Activated CD4-positive, alpha-beta T cell treated with anti-CD3 and anti-CD28 coated beads, Interleukin-2, Interleukin-6, amounts not matched to agents 100 ng/mL and 50 ng/mL, durations not matched to agents 16 hours and 8 hours (primary cell): Measurements from ENCODE around the gene KRT80.

ENCODE experiments used
- DNase-seq: peaks from one replicate; pipeline ENCODE4 v3.0.0-alpha.2; 2020

Gene KRT80

DNA sequence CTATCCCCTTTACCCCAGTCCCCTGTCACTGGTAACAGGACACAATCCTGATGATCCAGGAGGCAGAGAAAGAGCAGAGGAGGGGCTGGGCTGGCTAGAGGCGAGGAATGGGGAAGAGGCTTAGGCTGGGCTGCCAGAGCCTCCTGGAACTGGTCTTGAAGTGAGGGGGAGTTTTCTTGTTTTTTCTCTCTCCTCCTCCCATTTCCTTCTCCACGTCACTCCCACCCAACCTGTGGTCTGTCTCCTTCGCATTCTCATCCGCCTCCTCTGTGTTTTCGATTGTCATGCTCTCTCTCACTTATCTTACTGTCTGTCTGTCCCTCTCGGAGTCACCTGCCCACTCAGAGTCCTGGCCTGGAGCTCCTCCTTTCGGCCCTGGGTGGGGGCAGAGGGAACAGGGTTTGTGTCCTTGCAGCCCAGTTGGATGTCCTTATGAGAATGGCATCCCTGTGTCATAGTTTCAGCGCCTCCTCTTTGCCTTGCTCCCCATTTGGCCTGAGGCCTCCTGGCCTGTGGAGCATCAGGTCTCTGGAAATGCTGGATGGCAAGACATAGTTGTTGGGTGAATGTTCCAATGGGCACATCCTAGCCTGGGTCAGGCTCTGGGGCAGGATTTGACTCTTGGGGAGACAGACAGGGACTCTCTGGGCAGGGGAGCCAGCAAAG lies 3.4 kb upstream of the KRT80 start:
- DNase-seq = no peak

- no peak for DNase-seq
These were observed 2.2 kb upstream of the KRT80 start for GRCh38 chr12:52193991-52194390.

- DNase-seq = no peak
These were observed 1.7 kb upstream of the KRT80 start for GRCh38 chr12:52193532-52193931.

DNA sequence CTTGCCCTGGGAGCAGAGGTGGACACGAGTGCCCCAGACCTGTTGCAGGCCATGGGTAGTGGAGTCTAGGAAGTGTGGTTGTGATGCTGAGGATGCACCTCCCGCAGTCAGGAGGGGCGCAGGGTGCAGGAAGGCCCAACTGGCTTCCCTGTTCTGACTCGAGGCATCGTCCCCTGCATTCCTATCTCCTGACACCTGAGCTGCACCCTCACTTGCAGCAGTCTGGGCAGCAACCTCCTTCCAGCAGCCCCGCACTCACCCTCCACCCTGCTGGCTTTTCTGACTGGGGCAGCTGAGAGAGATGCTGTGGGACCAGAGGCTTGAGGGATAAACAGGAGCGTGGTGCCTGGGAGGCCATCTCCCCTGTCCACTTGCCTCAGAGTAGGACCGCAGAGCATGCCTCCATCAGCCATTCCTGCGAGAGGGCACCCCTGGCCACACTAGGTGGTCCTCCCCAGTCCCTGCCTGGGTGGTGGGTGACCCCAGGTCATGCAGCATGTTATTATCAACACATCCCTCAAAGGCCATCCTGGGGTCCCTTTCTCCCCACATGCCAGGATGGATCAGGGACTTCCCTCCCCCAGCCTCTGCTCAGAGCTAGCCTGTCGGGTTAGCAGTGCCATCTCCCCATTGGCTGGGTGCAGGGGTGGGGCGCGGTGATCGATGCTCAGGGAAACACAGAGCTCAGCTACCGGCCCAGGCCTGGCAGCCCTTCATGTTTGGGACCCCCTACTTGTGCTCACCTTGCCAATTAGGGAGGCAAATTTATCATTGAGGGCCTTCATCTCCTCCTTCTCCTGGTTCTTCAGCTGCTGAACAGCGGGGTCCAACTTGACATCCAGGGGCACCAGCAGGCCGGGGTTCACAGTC lies 719 bp downstream of the KRT80 start:
- DNase-seq = no peak

DNA sequence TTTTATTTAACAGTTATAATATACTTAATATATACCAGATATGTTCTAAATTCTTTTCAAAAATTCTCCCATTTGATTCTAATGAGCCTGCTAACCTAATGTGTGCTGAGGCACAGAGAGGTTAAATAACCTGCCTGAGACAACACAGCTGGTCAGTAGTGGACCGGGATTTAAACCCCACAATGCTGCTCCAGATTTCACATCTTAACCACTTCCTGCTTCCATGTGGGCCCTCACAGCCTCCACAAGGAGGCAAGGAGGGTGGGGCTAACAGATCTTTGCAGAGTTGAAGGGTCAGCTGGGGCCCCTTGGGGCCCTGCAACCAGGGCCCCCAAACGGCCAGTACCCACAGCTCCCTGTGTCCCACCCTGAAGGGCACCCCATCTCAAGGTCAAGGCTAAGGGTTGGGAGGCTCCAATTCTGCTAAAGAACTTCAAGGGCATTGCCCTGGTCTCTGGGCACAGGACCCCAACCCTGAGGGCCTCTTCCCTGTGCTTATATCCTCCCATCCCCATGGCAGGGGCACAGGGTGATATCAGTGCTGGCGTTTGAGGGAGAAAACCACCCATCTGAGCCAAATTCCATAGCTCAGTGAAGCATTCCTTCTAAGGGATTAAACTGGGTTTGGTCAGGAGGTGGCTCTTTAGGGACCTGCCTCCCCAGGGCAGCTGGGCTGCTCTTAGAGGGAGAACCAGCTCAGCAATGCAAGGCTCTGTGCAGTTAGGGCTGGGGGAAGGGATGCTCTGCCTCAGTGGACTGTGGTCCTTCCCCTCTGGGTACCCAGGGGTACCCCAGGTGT lies 2.2 kb downstream of the KRT80 start:
- DNase-seq = no peak

DNA sequence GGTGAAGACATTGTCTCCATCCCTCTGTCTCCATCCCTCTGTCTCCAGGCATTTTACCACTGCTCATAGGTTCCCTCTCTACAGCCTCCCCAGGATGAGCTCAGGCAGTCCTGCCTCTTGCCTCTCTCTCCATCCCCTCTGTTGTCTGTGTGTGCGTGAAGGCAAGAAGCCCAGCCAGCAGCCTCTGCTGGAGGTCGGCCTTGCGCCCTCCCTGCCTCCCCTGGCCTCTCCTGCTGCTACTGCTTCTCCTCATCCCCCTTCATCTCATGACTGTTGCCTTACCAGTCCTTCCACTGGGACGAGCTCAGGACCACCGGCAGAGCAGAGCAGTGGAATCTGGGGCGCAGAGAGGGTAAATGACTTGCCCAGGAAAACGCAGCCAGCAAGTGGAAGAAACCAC lies 3.2 kb downstream of the KRT80 start:
- DNase-seq = no peak

GRCh38 chr12:52187640-52188039 lies 4.2 kb downstream of the KRT80 start:
- DNase-seq = no peak

DNA sequence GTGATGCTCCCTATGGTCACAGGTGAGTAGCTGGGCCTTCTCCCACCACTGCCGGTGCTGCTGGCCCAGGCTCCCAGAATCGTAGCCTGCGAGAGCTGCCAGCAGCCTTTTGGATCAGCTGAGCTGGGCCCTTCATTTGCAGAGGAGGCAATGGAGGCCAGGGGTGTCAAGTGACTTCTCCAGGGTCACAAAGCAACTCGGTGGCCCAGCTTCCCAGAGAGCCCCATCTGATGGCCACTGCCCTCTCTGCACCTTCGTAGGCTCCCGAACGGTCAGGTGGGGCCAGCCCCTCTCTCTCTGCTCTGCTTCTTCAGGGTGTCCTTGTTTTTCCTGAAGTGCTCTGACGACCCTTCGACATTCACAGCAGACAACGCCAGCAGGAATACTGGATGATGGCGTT lies 4.6 kb downstream of the KRT80 start:
- DNase-seq = no peak

- DNase-seq = no peak
These were observed 5.5 kb downstream of the KRT80 start for GRCh38 chr12:52186118-52186840.

DNA sequence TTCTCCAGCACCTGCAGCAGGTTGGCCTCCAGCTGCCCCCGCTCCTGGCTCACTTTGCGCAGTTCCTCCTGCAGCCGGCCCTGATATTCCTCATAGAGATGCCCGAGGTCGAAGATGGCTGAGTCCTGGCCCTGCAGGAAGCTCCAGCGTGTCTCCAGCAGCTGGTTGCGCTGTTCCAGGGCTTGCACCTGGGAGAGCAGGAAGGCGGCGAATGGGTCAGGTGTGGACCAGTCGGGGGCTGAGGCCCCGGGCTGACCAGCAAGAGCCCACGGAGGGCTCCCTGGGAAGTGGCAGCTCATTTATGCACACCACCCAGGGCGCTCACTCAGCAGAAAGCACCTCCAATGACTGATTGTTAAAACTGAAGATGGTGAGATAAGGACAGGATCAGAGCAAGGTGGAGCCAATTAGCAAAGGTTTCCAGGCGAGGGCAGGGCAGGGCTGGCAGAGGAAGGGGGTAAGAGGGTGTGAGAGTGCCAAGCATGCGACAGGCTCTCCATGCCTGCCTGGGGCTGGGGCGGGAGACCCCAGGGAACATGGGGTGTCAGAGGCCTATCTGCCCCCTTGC lies 6.3 kb downstream of the KRT80 start:
- no peak for DNase-seq

- DNase-seq = no peak
These were observed 7.0 kb downstream of the KRT80 start for GRCh38 chr12:52184813-52185212.

GRCh38 chr12:52183971-52184370 lies 7.8 kb downstream of the KRT80 start:
- no peak for DNase-seq

- DNase-seq = no peak
These were observed 8.3 kb downstream of the KRT80 start for GRCh38 chr12:52183544-52183910.

DNA sequence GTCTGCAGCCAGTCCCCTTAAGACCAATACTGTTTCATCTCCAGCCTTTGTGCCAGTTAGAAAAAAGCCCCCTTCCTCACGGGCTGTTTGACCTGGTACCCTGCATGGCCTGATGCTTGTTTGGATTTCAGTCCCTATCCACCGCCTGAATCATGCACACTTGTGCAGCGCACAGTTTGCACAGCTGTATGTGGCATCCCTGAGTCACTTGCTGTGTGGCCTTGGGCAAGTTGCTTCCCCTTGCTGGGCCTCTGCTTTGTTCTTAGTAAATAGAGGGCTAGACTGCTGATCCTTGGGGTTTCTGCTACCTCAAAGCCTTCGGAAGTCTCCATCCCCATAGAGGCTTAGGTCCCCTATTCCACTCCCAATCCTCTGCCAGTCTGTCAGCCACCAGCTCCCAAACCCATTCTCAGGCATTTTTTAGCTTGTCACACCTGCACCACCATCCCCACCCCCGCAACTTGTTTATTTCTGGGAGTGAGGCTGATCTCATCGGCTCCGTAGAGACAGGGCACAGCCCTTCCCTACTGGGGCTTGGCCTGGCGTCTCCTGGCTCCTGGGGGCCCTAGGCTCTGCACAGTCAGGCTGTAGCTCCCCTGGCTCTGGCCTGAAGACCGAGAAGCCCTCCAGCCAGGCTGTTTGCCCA lies 8.8 kb downstream of the KRT80 start:
- DNase-seq = no peak

- DNase-seq = no peak
These were observed 9.4 kb downstream of the KRT80 start for GRCh38 chr12:52182384-52182783.

- no peak for DNase-seq
These were observed 10.1 kb downstream of the KRT80 start for GRCh38 chr12:52181746-52182145.

- no peak for DNase-seq
These were observed 10.7 kb downstream of the KRT80 start for GRCh38 chr12:52180971-52181628.

DNA sequence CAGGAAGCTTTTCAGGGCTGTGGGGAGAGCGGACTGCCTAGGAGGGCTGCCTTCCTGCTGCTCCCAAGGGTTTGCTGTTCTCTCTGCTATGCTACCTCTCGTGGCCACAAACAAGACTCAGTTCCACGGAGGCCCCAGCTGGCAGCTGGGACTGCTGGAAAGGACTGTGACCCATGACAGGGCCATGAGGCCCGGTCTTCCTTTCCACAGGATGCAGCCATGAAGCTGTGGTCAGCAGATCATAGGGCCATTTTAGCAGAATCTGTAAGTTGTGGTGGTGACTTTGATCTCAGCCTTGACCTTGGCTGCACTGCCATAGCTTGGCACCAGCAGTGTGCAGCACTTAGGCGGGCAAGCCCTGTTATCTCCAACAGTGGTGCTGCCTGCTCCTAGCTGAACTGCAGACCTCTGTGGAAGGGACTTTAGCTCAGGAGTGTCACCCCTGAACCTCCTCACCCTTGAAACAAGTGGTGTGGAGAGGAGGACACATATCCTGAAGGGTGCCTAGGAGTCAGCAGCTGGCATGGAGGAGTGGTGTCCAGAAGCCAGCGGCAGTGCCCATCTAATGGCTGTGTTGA lies 12.3 kb downstream of the KRT80 start:
- DNase-seq = no peak

DNA sequence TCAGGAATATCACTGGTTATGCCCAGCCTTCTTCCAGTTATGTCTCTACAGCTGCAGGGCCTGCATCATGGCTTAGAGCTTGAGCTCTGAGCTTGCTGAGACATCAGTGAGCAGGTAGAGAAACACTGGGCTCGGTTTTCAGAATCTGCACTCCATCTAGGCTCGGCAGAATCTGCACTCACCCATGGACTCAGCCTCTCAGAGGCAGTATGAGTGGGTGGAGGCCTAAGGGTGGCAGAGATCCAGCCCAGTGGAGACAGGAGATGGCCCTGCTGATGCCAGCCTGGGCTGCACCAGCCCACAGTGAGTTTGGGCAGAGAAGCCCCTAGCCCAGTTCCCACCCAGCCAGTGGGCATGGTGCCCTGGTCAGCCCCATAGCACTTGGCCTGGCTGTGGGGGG lies 12.8 kb downstream of the KRT80 start:
- DNase-seq = no peak

- no peak for DNase-seq
These were observed 13.4 kb downstream of the KRT80 start for GRCh38 chr12:52178443-52178842.
